ENCODE data around the gene C1QTNF12.
"Not testable (repeated sequence)": the region's sequence is repeated elsewhere in the genome, so short reads cannot be mapped to it uniquely, and the experiment has no call there.

The C1QTNF12 gene

GRCh38 chr1:1199141-1199960 is 47.2 kb downstream of the C1QTNF12 start:
- DNase-seq (ENCODE audit: low spot score) = no peak

- no peak for DNase-seq (ENCODE audit: low spot score)
Observed at GRCh38 chr1:1198423-1199140, 47.9 kb downstream of the C1QTNF12 start.

- DNase-seq (ENCODE audit: low spot score) = no peak
Observed at GRCh38 chr1:1197551-1198422, 48.7 kb downstream of the C1QTNF12 start.

GRCh38 chr1:1197188-1197500 is 49.4 kb downstream of the C1QTNF12 start:
- no peak for DNase-seq (ENCODE audit: low spot score)

- no peak for DNase-seq (ENCODE audit: low spot score)
Observed at GRCh38 chr1:1196431-1197187, 49.9 kb downstream of the C1QTNF12 start.

- DNase-seq (ENCODE audit: low spot score) = not testable (repeated sequence)
Observed at GRCh38 chr1:1195726-1196125, 50.8 kb downstream of the C1QTNF12 start.

GRCh38 chr1:1194723-1195122 is 51.8 kb downstream of the C1QTNF12 start:
- no peak for DNase-seq (ENCODE audit: low spot score)

Data from CD4-positive, alpha-beta T cell treated with Interleukin-15 for 4 hours (primary cell).